Panc1 (cell line): ENCODE results near the gene RALGPS2.

Experiments
- POLR2AphosphoS5 ChIP-seq: IDR thresholded peaks from 2 replicates; pipeline ENCODE4 v1.6.1; 2012; ENCODE audit warnings: mild to moderate bottlenecking, low read depth, low read length, moderate library complexity
- SIN3A ChIP-seq: IDR thresholded peaks from 2 replicates; pipeline ENCODE4 v1.6.1; 2012; ENCODE audit warnings: low read depth, mild to moderate bottlenecking, low read length, moderate library complexity, borderline replicate concordance; ENCODE audit not compliant: insufficient read depth
- TF ChIP-seq, protein P1 (sequence below): fragments of 450-650 bp; IDR thresholded peaks from 2 replicates; pipeline ENCODE4 v1.5.1; 2017; ENCODE audit warnings: mild to moderate bottlenecking
- TF ChIP-seq, protein P2 (sequence below), 2 experiments: IDR thresholded peaks; 2 replicates each; pipeline ENCODE4 v1.6.1; 2011 to 2012; ENCODE audit warnings: low read depth in 2 of 2, control low read depth in 1 of 2, low read length in 1 of 2, mild to moderate bottlenecking in 1 of 2, moderate library complexity in 1 of 2; ENCODE audit not compliant: insufficient read depth in 1 of 2

DNA sequence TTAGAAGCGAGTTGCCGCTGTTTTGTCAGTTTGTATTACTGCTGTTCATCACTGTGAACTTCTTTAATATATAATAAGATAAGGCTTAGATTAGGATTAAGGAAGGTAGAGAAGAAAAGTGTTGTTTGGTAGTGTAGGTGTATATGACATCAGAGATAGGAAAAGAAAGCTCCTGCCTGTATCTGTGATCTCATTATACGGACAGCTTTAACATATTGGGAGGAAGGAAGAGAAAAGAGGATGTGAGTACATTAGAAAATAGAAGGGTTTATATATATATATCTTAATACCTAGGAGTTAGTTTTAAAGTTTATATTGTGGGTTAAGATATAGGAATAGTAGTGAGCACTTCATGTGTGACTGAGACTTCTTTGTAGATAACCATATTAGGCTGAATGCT lies 71.0 kb downstream of the RALGPS2 start:
- TF ChIP-seq, protein P1, sequence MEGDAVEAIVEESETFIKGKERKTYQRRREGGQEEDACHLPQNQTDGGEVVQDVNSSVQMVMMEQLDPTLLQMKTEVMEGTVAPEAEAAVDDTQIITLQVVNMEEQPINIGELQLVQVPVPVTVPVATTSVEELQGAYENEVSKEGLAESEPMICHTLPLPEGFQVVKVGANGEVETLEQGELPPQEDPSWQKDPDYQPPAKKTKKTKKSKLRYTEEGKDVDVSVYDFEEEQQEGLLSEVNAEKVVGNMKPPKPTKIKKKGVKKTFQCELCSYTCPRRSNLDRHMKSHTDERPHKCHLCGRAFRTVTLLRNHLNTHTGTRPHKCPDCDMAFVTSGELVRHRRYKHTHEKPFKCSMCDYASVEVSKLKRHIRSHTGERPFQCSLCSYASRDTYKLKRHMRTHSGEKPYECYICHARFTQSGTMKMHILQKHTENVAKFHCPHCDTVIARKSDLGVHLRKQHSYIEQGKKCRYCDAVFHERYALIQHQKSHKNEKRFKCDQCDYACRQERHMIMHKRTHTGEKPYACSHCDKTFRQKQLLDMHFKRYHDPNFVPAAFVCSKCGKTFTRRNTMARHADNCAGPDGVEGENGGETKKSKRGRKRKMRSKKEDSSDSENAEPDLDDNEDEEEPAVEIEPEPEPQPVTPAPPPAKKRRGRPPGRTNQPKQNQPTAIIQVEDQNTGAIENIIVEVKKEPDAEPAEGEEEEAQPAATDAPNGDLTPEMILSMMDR, result no peak
- TF ChIP-seq, protein P2, sequence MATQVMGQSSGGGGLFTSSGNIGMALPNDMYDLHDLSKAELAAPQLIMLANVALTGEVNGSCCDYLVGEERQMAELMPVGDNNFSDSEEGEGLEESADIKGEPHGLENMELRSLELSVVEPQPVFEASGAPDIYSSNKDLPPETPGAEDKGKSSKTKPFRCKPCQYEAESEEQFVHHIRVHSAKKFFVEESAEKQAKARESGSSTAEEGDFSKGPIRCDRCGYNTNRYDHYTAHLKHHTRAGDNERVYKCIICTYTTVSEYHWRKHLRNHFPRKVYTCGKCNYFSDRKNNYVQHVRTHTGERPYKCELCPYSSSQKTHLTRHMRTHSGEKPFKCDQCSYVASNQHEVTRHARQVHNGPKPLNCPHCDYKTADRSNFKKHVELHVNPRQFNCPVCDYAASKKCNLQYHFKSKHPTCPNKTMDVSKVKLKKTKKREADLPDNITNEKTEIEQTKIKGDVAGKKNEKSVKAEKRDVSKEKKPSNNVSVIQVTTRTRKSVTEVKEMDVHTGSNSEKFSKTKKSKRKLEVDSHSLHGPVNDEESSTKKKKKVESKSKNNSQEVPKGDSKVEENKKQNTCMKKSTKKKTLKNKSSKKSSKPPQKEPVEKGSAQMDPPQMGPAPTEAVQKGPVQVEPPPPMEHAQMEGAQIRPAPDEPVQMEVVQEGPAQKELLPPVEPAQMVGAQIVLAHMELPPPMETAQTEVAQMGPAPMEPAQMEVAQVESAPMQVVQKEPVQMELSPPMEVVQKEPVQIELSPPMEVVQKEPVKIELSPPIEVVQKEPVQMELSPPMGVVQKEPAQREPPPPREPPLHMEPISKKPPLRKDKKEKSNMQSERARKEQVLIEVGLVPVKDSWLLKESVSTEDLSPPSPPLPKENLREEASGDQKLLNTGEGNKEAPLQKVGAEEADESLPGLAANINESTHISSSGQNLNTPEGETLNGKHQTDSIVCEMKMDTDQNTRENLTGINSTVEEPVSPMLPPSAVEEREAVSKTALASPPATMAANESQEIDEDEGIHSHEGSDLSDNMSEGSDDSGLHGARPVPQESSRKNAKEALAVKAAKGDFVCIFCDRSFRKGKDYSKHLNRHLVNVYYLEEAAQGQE (IDR thresholded peaks at IDR 0.05; ENCODE audit: insufficient read depth in 1 of 2, low read depth in 2 of 2, low read length in 1 of 2), result no peak
- TF ChIP-seq POLR2AphosphoS5, result no peak
- TF ChIP-seq SIN3A, result no peak
